Endothelial cell of umbilical vein (primary cell): ENCODE measurements around the gene BCR. TPM values are rescaled to one million over a fixed set of nuclear protein-coding genes. Genes with fewer than 3 reads are reported as not detected.

ENCODE experiments used
- BruUV-seq: library from RNA; stranded (reverse); fragments of 400-500 nt; replicated peaks from 2 replicates; lab custom pipeline; 2021; lab: Mats Ljungman, UMichigan
- CTCF ChIA-PET: fragments of 300-600, 350-600 bp; sonication (Branson Sonifier 250); formaldehyde crosslinking; loops from one replicate; lab custom pipeline; 2021; ENCODE audit warnings: antibody characterized with exemption, inconsistent platforms; lab: Charles Lee
- POLR2A ChIA-PET: fragments of 300-600, 350-600 bp; sonication (Branson Sonifier 250); formaldehyde crosslinking; loops from one replicate; lab custom pipeline; 2021; ENCODE audit warnings: antibody characterized with exemption, inconsistent platforms; lab: Charles Lee
- DNase-seq: peaks from one replicate; pipeline ENCODE4 v3.0.0-alpha.2; 2011; ENCODE audit warnings: low read depth, low spot score
- FAIRE-seq: peaks from 2 replicates; lab custom pipeline; 2011; peaks lifted over from hg19 to GRCh38; lab: Jason Lieb, UNC
- H2AFZ ChIP-seq: 2 replicates; pipeline ENCODE4 v1.6.0; 2012; ENCODE audit warnings: low read depth, low read length, control low read depth, inconsistent platforms
- H3K27ac ChIP-seq: 2 replicates; pipeline ENCODE4 v1.5.1; 2011; ENCODE audit warnings: low read depth, mild to moderate bottlenecking, control low read depth, low read length, moderate library complexity; ENCODE audit not compliant: insufficient read depth
- H3K27me3 ChIP-seq, 2 experiments: 2 replicates each; pipeline versions ENCODE4 v1.6.0 to v1.6.1; 2011; ENCODE audit warnings: low read length in 2 of 2, mixed read lengths in 1 of 2; ENCODE audit not compliant: control insufficient read depth in 2 of 2, insufficient read depth in 2 of 2
- H3K36me3 ChIP-seq, 2 experiments: 2 replicates in 1 of 2; 3 replicates in 1 of 2; pipeline ENCODE4 v1.5.1; 2011; ENCODE audit warnings: low read length in 2 of 2, mild to moderate bottlenecking in 1 of 2, moderate library complexity in 1 of 2; ENCODE audit not compliant: control insufficient read depth in 2 of 2, insufficient read depth in 2 of 2; ENCODE audit errors: extremely low read depth in 1 of 2
- H3K4me1 ChIP-seq: 3 replicates; pipeline ENCODE4 v1.5.1; 2011; ENCODE audit warnings: mild to moderate bottlenecking, low read length; ENCODE audit not compliant: control insufficient read depth, insufficient read depth; ENCODE audit errors: extremely low read depth
- H3K4me2 ChIP-seq: 2 replicates; pipeline ENCODE4 v1.6.1; 2011; ENCODE audit warnings: low read length, control low read depth, mixed read lengths; ENCODE audit not compliant: insufficient read depth
- H3K4me3 ChIP-seq, 3 experiments: fragments of 200-600 bp in 1 of 3; sonication (generic), shearing (Covaris generic) in 1 of 3; replicated peaks in 1 of 3; 2 replicates each; pipeline ENCODE4 v1.5.1; 2011 to 2016; ENCODE audit warnings: control low read depth in 3 of 3, low read length in 3 of 3, mild to moderate bottlenecking in 2 of 3, inconsistent platforms in 1 of 3, low read depth in 1 of 3, moderate library complexity in 1 of 3; ENCODE audit not compliant: insufficient read depth in 1 of 3
- H3K79me2 ChIP-seq: 2 replicates; pipeline ENCODE4 v1.6.0; 2012; ENCODE audit warnings: low read length, inconsistent platforms; ENCODE audit not compliant: control insufficient read depth, insufficient read depth
- H3K9ac ChIP-seq: replicated peaks from 2 replicates; pipeline ENCODE3; 2011; ENCODE audit warnings: low read length, control low read depth; ENCODE audit not compliant: insufficient read depth; ENCODE audit errors: extremely low read depth
- H3K9me1 ChIP-seq: replicated peaks from 3 replicates; pipeline ENCODE4 v1.6.0; 2011; ENCODE audit warnings: mild to moderate bottlenecking, low read length; ENCODE audit not compliant: control insufficient read depth, insufficient read depth; ENCODE audit errors: extremely low read depth
- H3K9me3 ChIP-seq: replicated peaks from 2 replicates; pipeline ENCODE4 v1.5.1; 2012; ENCODE audit warnings: low read length, inconsistent platforms; ENCODE audit not compliant: control insufficient read depth, insufficient read depth
- H4K20me1 ChIP-seq: replicated peaks from 2 replicates; pipeline ENCODE3; 2011; ENCODE audit warnings: mild to moderate bottlenecking, low read length; ENCODE audit not compliant: control insufficient read depth, insufficient read depth; ENCODE audit errors: extremely low read depth
- JUN ChIP-seq: IDR thresholded peaks from 2 replicates; pipeline ENCODE4 v1.6.1; 2011; ENCODE audit warnings: borderline replicate concordance, low read depth; ENCODE audit not compliant: insufficient read length, insufficient read depth
- POLR2AphosphoS5 ChIP-seq: IDR thresholded peaks from 2 replicates; pipeline ENCODE4 v1.6.1; 2012; ENCODE audit warnings: low read depth, mild to moderate bottlenecking, control low read depth, low read length, moderate library complexity; ENCODE audit not compliant: insufficient read depth
- dilution Hi-C: fragments of 300-500 bp; cut with MboI; formaldehyde crosslinking; loops from one replicate; pipeline ENCODE4 v1.15.0; 2019; ENCODE audit warnings: low sequenced_read_pairs; ENCODE audit not compliant: extremely low pct_ligation_motif_present
- intact Hi-C: fragments of 100-400 bp; cut with micrococcal nuclease; formaldehyde crosslinking; loops from one replicate; pipeline ENCODE4 v1.10.0; 2022
- polyA plus RNA-seq, 4 experiments: library from polyadenylated mRNA; depleted of rRNA in 3 of 4; stranded (reverse) in 3 of 4; unstranded in 1 of 4; fragments of >200 nt; gene quantifications; 2 replicates each; pipeline versions ENCODE4 v1.2.1 to v1.2.3, GENCODE V29; 2011 to 2012; ENCODE audit warnings: missing spikeins in 1 of 4
- total RNA-seq: library from RNA; stranded (reverse); gene quantifications from 2 replicates; pipeline ENCODE4 v1.2.3, GENCODE V29; 2021
- TF ChIP-seq, protein P1 (sequence below), 2 donors: IDR thresholded peaks; 1 replicate in 1 of 2; 2 replicates in 1 of 2; pipeline ENCODE4 v1.5.1; 2011; ENCODE audit warnings: low read length in 2 of 2, mild to moderate bottlenecking in 2 of 2, moderate library complexity in 2 of 2, control low read depth in 1 of 2, inconsistent platforms in 1 of 2, low read depth in 1 of 2; ENCODE audit not compliant: insufficient read depth in 1 of 2; ENCODE audit errors: extremely low read depth in 1 of 2

BCR gene
- total and polyA plus RNA-seq, 2 donors (not counting 3 experiments of a cell fraction or from before 2014, with no cell fraction given), result 129 to 141 TPM

DNA sequence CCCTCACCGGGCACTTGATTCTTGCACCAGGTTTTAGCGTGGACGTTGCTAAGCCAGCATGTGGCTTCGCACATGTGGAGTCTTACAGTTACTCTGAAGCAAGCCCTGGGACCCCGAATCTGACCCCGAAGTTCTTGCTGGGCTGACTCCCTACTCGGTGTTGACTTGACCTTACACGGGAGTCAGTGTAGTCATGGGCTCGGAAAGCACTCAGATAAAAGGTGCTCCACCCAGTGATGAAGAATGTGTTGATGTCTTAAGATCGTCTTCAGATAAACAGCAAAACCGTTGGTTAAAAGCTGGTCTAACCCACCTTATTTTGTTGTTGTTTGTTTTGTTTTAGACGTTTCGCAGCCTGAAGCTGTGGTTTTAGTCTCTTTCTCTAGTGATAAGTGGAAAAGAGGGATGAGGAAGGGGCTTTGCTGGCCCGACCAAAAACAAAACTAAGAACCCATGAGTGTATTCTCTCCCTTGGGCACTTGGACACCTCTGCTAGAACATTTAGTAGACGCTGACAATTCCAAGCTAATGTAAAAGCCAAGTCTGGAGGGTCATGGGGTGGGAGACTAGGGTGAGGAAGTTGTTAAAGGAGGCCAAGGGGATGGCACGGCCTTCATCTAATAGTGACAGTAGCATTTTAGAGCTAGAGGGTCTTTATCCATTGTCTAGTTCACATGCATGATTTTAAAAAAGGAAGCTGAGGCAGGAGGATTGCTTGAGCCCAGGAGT is 69.9 kb downstream of the BCR start:
- no peak overlapping the region for H2AFZ ChIP-seq
- no peaks in the 10 kb centered on the region for H3K9me1 ChIP-seq
- DNase-seq, result no peak
- no peak overlapping the region for H3K4me2 ChIP-seq
- BruUV-seq, result no TSS peak
- peaks cover 5 to 13% of the 10 kb centered on the region in 2 experiments for H3K36me3 ChIP-seq
- dilution Hi-C loops, result no loop called here
- H4K20me1 ChIP-seq, result peaks cover 2% of the 10 kb centered on the region
- no peak overlapping the region for H3K9ac ChIP-seq
- no peak overlapping the region for H3K4me3 ChIP-seq
- intact Hi-C loops, result no loop called here
- H3K9me3 ChIP-seq, result no peaks in the 10 kb centered on the region
- TF ChIP-seq POLR2AphosphoS5, result no peak
- peaks cover 90% of the 10 kb centered on the region for H3K79me2 ChIP-seq
- no peak overlapping the region for H3K27ac ChIP-seq
- ChIA-PET POLR2A (no interaction called here), CTCF (interaction anchor here (0.6 to 2.7 kb wide), 7 partner anchors 8 to 76 kb away, joined by 3 to 11 read pairs (median 3); partner anchors contain the start of gene BCR)
- no peak for FAIRE-seq
- H3K4me1 ChIP-seq, result peaks cover 6% of the 10 kb centered on the region
- H3K27me3 ChIP-seq, result no peaks in the 10 kb centered on the region

DNA sequence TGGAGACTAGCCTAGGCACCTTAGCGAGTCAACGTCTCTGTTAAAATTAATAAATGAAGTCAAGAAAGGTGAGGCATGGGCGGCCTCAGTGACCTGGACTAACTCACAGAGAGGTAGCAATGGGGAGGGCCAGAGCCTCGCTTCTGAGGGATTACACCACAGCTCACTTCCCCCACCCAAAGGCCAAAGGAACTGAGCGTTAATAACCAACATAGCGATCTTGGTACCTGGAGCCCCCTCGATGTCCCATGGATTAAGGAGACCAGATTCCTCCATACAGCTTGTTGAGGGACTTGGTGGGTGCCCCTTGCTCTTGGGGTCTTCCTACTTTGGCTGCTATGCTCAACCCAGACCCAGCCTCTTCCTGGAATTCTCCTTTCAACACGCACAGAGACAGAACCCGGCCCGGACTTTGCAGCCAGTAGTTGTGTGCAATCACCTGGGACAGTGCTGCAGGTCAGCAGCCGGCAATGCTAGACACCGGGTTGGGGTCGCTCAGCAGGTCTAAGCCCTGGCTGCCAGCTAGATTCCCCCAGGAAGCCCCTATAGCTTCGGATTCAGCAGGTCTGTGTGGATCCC is 70.6 kb downstream of the BCR start:
- CTCF ChIA-PET, result interaction anchor here (0.6 to 2.7 kb wide), 7 partner anchors 9 to 73 kb away, joined by 3 to 11 read pairs (median 4); partner anchors contain the start of gene BCR

More for the DNA sequence above, 70.6 kb downstream of the BCR start:
- intact Hi-C loops, result no loop called here
- POLR2A ChIA-PET, result no interaction called here
- DNase-seq (no peak), FAIRE-seq (no peak)
- dilution Hi-C loops, result no loop called here
- H3K79me2 ChIP-seq, result peaks cover 90% of the 10 kb centered on the region
- no peaks in the 10 kb centered on the region for H3K9me3 ChIP-seq
- H3K27ac ChIP-seq, result no peak overlapping the region
- H3K36me3 ChIP-seq, result peaks cover 7 to 19% of the 10 kb centered on the region in 2 experiments
- no peak overlapping the region for H3K4me2 ChIP-seq
- no peak overlapping the region for H3K4me3 ChIP-seq
- no peak for TF ChIP-seq JUN
- TF ChIP-seq, protein P1, sequence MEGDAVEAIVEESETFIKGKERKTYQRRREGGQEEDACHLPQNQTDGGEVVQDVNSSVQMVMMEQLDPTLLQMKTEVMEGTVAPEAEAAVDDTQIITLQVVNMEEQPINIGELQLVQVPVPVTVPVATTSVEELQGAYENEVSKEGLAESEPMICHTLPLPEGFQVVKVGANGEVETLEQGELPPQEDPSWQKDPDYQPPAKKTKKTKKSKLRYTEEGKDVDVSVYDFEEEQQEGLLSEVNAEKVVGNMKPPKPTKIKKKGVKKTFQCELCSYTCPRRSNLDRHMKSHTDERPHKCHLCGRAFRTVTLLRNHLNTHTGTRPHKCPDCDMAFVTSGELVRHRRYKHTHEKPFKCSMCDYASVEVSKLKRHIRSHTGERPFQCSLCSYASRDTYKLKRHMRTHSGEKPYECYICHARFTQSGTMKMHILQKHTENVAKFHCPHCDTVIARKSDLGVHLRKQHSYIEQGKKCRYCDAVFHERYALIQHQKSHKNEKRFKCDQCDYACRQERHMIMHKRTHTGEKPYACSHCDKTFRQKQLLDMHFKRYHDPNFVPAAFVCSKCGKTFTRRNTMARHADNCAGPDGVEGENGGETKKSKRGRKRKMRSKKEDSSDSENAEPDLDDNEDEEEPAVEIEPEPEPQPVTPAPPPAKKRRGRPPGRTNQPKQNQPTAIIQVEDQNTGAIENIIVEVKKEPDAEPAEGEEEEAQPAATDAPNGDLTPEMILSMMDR (IDR thresholded peaks at IDR 0.05; ENCODE audit: extremely low read depth in 1 of 2, insufficient read depth in 1 of 2, low read depth in 1 of 2, low read length in 2 of 2), result no peak
- no peaks in the 10 kb centered on the region for H3K9me1 ChIP-seq
- no peak overlapping the region for H3K9ac ChIP-seq
- no TSS peak for BruUV-seq
- peaks cover 2% of the 10 kb centered on the region for H4K20me1 ChIP-seq
- H3K27me3 ChIP-seq, result no peaks in the 10 kb centered on the region
- peaks cover 6% of the 10 kb centered on the region for H3K4me1 ChIP-seq
- no peak overlapping the region for H2AFZ ChIP-seq
